Cerebellar nuclear complex (tissue), 1 donor: ENCODE measurements around the gene UBR1.
"Not testable (repeated sequence)": the region's sequence is repeated elsewhere in the genome, so short reads cannot be mapped to it uniquely, and the experiment has no call there.

Source experiments
- DNase-seq, 2 experiments: peaks; one replicate each; lab custom pipeline; 2025; lab: John Stamatoyannopoulos, UW

Gene UBR1

DNA sequence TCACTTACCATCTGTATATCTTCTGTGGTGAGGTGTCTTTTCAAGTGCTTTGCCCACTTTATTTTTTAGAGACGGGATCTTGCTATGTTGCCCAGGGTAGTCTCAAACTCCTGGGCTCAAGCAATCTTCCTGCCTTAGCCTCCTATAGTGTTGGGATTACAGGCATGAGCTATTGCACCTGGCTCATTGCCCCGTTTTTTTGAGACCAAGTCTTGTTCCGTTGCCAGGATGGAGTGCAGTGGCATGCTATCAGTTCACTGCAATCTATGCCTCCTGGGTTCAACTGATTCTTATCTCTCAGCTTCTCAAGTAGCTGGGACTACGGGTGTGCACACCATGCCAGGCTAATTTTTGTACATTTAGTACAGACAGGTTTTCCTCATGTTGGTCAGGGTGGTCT, 132.7 kb downstream of the UBR1 start:
- DNase-seq, result no peak

DNA sequence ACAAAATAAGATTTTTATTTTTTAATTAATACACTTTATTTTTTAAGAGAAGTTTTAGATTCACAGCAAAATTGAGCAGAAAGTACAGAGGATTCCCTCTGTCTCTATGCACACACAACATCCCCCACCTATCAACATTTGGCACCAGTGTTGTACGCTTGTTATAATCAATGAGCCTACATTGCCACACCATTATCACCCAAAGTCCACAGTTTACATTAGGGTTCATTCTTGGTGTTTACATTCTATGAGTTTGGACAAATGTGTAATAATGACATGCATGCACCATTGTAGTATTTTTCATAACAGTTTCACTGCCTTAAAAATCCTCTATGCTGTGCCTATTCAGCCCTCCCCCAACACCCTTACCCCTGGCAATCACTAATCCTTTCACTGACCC, 134.0 kb downstream of the UBR1 start:
- DNase-seq, result no peak

- no peak for DNase-seq
Measured at GRCh38 chr15:42964476-42964875, 141.4 kb downstream of the UBR1 start.

GRCh38 chr15:42955518-42955917, 150.3 kb downstream of the UBR1 start:
- DNase-seq, result no peak

DNA sequence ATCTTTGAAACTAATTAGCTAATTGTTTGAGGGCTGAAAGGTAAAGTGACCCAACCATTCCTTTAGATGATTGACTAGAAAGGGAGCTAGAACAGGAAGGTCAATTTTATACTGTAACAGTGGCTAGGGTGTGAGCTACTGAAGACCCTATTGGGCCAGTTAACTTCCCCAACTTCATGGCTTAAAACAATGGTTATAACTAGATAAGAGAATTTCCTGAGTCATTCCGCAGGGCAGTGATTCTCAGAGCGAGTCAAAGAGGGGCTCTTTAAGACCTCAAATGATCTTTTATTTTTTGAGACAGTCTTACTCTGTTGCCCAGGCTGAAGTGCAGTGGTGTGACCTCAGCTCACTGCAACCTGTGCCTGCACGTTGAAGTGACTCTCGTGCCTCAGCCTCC, 151.5 kb downstream of the UBR1 start:
- no peak for DNase-seq

DNA sequence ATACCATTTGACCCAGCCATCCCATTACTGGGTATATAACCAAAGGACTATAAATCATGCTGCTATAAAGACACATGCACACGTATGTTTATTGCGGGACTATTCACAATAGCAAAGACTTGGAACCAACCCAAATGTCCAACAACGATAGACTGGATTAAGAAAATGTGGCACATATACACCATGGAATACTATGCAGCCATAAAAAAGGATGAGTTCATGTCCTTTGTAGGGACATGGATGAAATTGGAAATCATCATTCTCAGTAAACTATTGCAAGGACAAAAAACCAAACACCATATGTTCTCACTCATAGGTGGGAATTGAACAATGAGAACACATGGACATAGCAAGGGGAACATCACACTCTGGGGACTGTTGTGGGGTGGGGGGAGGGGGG, 156.9 kb downstream of the UBR1 start:
- DNase-seq, result not testable (repeated sequence)

- DNase-seq, result no peak
Measured at GRCh38 chr15:42940527-42940926, 165.3 kb downstream of the UBR1 start.

GRCh38 chr15:42939841-42940240, 166.0 kb downstream of the UBR1 start:
- no peak for DNase-seq

DNA sequence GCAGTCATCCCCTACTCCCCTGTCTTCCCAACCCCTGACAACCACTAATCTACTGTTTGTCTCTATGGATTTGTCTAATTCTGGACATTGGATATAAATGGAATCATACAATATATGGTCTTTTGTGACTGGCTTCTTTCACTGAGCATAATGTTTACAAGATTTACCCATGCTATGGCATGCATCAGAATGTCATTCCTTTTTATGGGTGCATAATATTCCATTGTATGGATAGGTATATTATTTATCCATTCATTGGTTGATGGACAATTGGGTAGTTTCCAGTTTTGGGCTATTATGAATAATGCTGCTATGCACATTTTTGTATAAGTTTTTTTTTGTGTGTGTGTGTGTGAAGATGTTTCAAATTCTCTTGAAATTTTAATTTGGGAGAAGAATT, 168.7 kb downstream of the UBR1 start:
- DNase-seq, result no peak

DNA sequence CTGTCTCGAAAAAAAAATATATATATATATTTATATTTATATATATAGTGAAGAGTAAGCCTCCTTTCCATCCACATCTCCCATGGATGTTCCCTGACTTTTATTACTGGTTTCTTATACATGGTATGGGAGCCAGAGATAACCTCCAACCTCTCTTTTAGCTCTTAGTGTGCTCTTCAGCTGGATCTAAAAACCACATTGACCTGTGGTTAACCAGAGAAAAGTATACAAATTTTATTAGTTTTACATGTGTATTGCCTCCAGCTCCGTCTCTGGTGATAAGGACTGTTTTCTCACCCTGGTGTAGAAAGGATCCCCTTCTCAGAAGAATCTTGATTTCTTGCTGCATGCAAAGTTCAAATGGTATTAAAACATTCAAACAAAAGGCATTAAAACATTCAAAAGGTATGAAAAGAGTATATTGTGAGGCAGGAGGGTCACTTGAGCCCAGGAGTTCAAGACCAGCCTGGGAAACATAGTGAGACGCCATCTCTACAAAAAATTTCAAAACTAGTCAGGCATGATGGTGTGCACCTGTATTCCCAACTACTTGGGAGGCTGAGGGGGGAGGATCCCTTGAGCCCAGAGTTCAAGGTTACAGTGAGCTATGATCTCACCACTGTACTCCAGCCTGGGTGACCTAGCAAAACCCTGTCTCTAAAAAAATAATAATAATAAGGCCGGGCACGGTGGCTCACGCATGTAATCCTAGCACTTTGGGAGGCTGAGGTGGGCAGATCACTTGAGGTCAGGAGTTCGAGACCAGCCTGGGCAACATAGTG, 171.8 kb downstream of the UBR1 start:
- DNase-seq, result no peak

GRCh38 chr15:42932833-42933515, 172.9 kb downstream of the UBR1 start:
- no peak for DNase-seq

- DNase-seq, result no peak
Measured at GRCh38 chr15:42931702-42932486, 173.9 kb downstream of the UBR1 start.

DNA sequence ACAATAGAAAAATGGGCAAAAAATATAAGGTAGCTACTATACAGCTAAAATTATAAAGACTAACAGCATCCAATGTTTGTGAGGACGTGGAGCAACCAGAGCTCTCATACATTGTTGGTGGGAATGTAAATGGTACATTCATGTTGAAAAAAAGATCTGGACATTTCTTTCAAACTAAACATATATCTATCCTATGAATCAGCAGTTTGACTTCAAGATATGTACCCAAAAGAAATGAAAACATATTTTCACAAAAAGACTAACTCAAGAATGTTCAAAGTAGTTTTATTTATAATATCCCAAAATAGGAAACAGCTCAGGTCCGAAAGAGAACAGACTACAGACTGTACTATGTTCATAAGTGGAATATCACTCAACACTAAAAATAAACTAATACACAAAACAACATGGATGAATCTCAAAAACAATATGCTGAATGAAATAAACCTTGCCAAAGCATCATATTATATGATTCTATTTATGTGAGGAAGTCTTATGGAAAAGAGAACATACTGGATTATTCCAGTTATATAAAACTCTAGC, 176.5 kb downstream of the UBR1 start:
- DNase-seq, result no peak

GRCh38 chr15:42921342-42921731, 184.5 kb downstream of the UBR1 start:
- DNase-seq, result no peak

GRCh38 chr15:42920519-42921341, 185.1 kb downstream of the UBR1 start, which contains the start of gene TTBK2:
TSS of gene TTBK2 (minus strand) at chr15:42920778. CDS start at chr15:42878617, 42,161 bp downstream.
- DNase-seq, result peak; percentile 94 to 99

DNA sequence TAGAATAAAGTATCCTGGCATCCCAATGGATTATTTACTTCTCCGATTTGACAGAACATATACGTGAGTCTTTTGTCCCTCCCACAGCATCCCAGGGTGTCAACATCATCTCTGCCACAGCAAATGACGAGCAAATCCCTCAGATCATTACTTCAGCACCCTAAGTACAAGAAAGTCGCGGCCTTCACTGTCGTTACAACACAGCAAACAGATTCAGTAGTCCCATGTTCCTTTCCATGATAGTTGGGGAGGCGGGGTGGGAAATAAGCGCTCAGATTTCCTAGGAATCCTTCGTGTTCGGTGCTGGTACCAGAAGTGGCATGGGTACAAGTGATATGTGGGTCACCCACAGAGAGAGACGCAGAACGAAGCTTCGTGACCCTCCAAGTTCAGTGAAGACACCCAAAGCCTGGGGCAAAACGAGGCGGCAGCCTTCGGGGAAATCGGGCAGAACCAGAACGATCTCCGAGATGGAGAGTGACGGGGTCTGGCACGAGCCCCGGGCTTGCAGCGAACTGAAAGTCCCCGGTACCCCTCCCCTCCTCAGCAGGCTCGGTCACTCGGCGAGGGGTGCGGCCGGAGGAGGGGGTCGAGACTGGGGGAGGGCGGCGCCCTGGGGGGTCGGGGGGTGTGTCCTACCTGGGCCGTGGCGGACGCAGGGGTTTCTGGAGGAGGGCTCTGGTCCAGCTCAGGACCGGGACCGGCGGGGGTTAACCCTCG, 185.9 kb downstream of the UBR1 start:
- DNase-seq, result no peak

DNA sequence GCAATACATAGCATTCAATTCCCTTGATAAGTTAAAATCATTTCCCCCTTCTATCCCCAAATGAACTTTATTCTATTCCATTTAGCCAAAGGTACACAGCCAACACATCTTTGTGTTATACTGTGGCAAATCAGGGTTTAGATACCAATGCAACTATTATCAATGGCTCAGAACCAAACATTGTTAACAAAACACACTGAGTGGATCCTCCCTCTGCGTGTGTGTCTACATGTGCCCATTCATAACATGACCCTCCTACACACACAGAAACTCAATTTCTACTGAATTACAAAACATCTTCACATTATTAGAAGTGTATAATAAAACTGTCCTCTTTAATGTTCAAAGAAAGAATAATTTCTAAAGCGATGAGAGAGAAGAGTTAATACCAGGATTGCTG, 186.5 kb downstream of the UBR1 start:
- DNase-seq, result no peak

GRCh38 chr15:42918047-42918446, 187.8 kb downstream of the UBR1 start:
- no peak for DNase-seq

GRCh38 chr15:42915654-42916315, 190.1 kb downstream of the UBR1 start:
- DNase-seq, result no peak
